Astrocyte (in vitro differentiated cells and primary cell): ENCODE results near the gene S100A9.

ENCODE experiments used
- EZH2 ChIP-seq: IDR thresholded peaks from 2 replicates; pipeline ENCODE4 v1.6.1; 2012; ENCODE audit warnings: mild to moderate bottlenecking, low read length, inconsistent platforms; ENCODE audit not compliant: insufficient read depth
- TF ChIP-seq, protein P1 (sequence below): IDR thresholded peaks from 2 replicates; pipeline ENCODE4 v1.5.1; 2011; ENCODE audit warnings: low read depth, mild to moderate bottlenecking, inconsistent platforms, low read length, moderate library complexity; ENCODE audit not compliant: insufficient read depth

DNA sequence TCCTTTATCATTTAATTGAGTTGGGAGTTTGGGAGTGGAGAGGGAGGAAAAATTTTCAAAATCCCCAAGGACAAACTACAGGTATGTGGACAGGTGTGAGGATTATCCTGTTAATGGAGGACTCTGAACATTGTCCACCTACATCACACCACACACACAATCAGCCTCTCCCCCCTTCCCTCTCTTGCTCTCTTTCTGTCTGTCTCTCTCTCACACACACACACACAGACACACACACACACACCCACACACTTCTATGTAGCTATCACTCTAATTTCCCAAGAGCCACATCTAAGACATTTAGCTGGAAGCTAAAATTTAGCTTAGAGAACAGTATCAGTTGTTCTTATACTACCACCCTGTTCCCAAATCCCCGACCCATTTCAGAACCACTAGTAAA lies 31.7 kb downstream of the S100A9 start:
- TF ChIP-seq, protein P1, sequence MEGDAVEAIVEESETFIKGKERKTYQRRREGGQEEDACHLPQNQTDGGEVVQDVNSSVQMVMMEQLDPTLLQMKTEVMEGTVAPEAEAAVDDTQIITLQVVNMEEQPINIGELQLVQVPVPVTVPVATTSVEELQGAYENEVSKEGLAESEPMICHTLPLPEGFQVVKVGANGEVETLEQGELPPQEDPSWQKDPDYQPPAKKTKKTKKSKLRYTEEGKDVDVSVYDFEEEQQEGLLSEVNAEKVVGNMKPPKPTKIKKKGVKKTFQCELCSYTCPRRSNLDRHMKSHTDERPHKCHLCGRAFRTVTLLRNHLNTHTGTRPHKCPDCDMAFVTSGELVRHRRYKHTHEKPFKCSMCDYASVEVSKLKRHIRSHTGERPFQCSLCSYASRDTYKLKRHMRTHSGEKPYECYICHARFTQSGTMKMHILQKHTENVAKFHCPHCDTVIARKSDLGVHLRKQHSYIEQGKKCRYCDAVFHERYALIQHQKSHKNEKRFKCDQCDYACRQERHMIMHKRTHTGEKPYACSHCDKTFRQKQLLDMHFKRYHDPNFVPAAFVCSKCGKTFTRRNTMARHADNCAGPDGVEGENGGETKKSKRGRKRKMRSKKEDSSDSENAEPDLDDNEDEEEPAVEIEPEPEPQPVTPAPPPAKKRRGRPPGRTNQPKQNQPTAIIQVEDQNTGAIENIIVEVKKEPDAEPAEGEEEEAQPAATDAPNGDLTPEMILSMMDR = no peak
- TF ChIP-seq EZH2 = no peak
